HuH-7 (cell line): ENCODE data around the gene IL17F.

Source experiments
- DNase-seq: peaks from one replicate; pipeline ENCODE4 v3.0.0; 2011; ENCODE audit warnings: low spot score

Gene IL17F

GRCh38 chr6:52189974-52190373 is 54.3 kb downstream of the IL17F start:
- no peak for DNase-seq

GRCh38 chr6:52187098-52187497 is 57.2 kb downstream of the IL17F start:
- no peak for DNase-seq
